ENCODE data around the gene GCK.

DNA sequence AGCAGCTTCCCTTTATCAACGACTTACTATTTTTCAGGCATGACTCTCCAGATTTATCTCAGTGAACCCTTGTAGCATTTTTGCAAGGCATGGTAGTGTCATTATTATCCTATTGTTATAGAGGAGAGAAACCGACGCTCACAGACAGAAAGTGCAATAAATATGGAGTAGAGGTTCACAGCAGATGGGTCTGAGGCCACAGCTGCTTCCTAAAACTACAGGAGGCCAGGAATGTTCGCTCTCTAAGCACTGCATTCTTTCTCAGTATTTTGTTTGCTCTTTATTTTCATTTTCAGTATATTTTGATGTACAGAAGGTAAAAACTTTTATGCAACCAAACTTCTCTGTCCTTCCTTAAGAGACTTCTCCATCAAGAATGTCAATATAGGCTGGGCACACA is 89.6 kb downstream of the GCK start:
- TF ChIP-seq EP300 (IDR thresholded peaks at IDR 0.05; ENCODE audit: borderline replicate concordance in 1 of 2, low read depth in 1 of 2, low read length in 1 of 2), result no peak
- no peak for TF ChIP-seq TAF1 (IDR thresholded peaks at IDR 0.05; ENCODE audit: borderline replicate concordance, low read depth, low read length)
- no peak for TF ChIP-seq FOXM1 (IDR thresholded peaks at IDR 0.05; ENCODE audit: low read depth)
- TF ChIP-seq, protein P1, sequence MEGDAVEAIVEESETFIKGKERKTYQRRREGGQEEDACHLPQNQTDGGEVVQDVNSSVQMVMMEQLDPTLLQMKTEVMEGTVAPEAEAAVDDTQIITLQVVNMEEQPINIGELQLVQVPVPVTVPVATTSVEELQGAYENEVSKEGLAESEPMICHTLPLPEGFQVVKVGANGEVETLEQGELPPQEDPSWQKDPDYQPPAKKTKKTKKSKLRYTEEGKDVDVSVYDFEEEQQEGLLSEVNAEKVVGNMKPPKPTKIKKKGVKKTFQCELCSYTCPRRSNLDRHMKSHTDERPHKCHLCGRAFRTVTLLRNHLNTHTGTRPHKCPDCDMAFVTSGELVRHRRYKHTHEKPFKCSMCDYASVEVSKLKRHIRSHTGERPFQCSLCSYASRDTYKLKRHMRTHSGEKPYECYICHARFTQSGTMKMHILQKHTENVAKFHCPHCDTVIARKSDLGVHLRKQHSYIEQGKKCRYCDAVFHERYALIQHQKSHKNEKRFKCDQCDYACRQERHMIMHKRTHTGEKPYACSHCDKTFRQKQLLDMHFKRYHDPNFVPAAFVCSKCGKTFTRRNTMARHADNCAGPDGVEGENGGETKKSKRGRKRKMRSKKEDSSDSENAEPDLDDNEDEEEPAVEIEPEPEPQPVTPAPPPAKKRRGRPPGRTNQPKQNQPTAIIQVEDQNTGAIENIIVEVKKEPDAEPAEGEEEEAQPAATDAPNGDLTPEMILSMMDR (IDR thresholded peaks at IDR 0.05), result no peak
- TF ChIP-seq FOXJ3 (CRISPR knock-in tag; IDR thresholded peaks at IDR 0.05), result no peak
- TF ChIP-seq, protein P2, sequence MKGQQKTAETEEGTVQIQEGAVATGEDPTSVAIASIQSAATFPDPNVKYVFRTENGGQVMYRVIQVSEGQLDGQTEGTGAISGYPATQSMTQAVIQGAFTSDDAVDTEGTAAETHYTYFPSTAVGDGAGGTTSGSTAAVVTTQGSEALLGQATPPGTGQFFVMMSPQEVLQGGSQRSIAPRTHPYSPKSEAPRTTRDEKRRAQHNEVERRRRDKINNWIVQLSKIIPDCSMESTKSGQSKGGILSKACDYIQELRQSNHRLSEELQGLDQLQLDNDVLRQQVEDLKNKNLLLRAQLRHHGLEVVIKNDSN (IDR thresholded peaks at IDR 0.05; ENCODE audit: borderline replicate concordance, low read depth), result no peak
- TF ChIP-seq, protein P3, sequence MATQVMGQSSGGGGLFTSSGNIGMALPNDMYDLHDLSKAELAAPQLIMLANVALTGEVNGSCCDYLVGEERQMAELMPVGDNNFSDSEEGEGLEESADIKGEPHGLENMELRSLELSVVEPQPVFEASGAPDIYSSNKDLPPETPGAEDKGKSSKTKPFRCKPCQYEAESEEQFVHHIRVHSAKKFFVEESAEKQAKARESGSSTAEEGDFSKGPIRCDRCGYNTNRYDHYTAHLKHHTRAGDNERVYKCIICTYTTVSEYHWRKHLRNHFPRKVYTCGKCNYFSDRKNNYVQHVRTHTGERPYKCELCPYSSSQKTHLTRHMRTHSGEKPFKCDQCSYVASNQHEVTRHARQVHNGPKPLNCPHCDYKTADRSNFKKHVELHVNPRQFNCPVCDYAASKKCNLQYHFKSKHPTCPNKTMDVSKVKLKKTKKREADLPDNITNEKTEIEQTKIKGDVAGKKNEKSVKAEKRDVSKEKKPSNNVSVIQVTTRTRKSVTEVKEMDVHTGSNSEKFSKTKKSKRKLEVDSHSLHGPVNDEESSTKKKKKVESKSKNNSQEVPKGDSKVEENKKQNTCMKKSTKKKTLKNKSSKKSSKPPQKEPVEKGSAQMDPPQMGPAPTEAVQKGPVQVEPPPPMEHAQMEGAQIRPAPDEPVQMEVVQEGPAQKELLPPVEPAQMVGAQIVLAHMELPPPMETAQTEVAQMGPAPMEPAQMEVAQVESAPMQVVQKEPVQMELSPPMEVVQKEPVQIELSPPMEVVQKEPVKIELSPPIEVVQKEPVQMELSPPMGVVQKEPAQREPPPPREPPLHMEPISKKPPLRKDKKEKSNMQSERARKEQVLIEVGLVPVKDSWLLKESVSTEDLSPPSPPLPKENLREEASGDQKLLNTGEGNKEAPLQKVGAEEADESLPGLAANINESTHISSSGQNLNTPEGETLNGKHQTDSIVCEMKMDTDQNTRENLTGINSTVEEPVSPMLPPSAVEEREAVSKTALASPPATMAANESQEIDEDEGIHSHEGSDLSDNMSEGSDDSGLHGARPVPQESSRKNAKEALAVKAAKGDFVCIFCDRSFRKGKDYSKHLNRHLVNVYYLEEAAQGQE (IDR thresholded peaks at IDR 0.05; ENCODE audit: low read depth, low read length), result no peak
- no peak for TF ChIP-seq PBX3 (IDR thresholded peaks at IDR 0.05)
- no peak for TF ChIP-seq YY1 (IDR thresholded peaks at IDR 0.05; ENCODE audit: low read depth)
- no peak for TF ChIP-seq SIN3A (IDR thresholded peaks at IDR 0.05; ENCODE audit: borderline replicate concordance, low read depth, low read length)
- TF ChIP-seq, protein P4, sequence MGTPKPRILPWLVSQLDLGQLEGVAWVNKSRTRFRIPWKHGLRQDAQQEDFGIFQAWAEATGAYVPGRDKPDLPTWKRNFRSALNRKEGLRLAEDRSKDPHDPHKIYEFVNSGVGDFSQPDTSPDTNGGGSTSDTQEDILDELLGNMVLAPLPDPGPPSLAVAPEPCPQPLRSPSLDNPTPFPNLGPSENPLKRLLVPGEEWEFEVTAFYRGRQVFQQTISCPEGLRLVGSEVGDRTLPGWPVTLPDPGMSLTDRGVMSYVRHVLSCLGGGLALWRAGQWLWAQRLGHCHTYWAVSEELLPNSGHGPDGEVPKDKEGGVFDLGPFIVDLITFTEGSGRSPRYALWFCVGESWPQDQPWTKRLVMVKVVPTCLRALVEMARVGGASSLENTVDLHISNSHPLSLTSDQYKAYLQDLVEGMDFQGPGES (IDR thresholded peaks at IDR 0.05; ENCODE audit: low read depth, low read length), result no peak

Data from SK-N-SH (cell line).